ENCODE data around the gene RNU1-3. TPM values are rescaled to one million over a fixed set of nuclear protein-coding genes. Genes with fewer than 3 reads are reported as not detected.

The RNU1-3 gene
- total RNA-seq, 4 donors from 2014 or later, result under 0.01 TPM

DNA sequence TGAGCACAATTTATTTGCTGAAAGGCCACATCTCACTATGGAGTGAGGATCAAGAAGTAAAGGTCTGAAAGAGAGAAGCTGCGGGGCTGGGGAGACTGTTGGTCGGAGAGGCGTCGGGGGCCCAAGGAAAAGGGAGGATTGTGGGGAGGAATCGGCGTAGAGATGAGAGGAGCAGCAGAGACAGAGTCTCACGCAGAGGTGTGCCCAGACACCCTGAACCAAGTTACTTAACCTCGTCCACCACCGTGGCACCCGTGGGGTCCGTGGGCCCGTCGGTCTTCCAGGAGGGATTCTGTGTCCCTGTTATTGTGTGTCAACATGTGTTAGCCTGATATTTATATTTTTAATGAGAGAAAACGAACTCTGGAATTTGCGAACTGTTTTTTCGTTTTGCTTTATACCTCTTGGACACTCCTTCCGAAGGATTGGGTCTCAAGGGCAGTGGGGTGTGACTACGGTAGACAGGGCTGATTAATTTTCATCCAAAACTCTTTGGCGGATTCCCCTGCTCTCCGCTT, 49.6 kb downstream of the RNU1-3 start:
- TF ChIP-seq, protein P1, sequence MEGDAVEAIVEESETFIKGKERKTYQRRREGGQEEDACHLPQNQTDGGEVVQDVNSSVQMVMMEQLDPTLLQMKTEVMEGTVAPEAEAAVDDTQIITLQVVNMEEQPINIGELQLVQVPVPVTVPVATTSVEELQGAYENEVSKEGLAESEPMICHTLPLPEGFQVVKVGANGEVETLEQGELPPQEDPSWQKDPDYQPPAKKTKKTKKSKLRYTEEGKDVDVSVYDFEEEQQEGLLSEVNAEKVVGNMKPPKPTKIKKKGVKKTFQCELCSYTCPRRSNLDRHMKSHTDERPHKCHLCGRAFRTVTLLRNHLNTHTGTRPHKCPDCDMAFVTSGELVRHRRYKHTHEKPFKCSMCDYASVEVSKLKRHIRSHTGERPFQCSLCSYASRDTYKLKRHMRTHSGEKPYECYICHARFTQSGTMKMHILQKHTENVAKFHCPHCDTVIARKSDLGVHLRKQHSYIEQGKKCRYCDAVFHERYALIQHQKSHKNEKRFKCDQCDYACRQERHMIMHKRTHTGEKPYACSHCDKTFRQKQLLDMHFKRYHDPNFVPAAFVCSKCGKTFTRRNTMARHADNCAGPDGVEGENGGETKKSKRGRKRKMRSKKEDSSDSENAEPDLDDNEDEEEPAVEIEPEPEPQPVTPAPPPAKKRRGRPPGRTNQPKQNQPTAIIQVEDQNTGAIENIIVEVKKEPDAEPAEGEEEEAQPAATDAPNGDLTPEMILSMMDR (IDR thresholded peaks at IDR 0.05), result peak in 1 of 6 experiments; percentile 3
- no peak for TF ChIP-seq POLR2A (IDR thresholded peaks at IDR 0.05)
- no peak for DNase-seq
- peaks cover 7 to 31% (median 14%) of the 10 kb centered on the region in 3 donors for H3K4me1 ChIP-seq
- peaks cover 0 to 7% (median 0%) of the 10 kb centered on the region in 4 donors for H3K27me3 ChIP-seq
- H3K27ac ChIP-seq, result no peak overlapping the region
- 85% methylated on average over 20 of the region's 20 CpGs for WGBS, 2 donors
- no peaks in the 10 kb centered on the region for H3K9me3 ChIP-seq
- no peak overlapping the region for H3K4me3 ChIP-seq
- H3K36me3 ChIP-seq, result peaks cover 0 to 39% (median 0%) of the 10 kb centered on the region in 3 donors
- intact Hi-C loops (cut with DNase I), result no loop called here

Small RNAs within 50 kb of the gene (small RNA-seq; reads per million reads assigned to genes)
- gene RNU1-3, result 0 reads per million in 4 donors

Other genes starting within 250 kb of the RNU1-3 start
- not detected for gene SPATA21, start 229.5 kb downstream of the RNU1-3 start, total RNA-seq
- 10 to 100 TPM; 38.5 to 48.4 (median 47.2) TPM for gene NECAP2, start 226.2 kb downstream of the RNU1-3 start, total RNA-seq
- gene RNU1-1, start 152.7 kb downstream of the RNU1-3 start, total RNA-seq, result under 1 TPM; under 0.01 TPM
- 10 to 100 TPM in 3 of 4 donors, 1 to 10 TPM in 1; 10.0 to 23.5 (median 10.7) TPM for gene NBPF1, start 53.4 kb downstream of the RNU1-3 start, total RNA-seq
- under 1 TPM; under 0.01 TPM for gene RNU1-4, start 73.6 kb upstream of the RNU1-3 start, total RNA-seq
- under 1 TPM; under 0.01 TPM for gene RNU1-2, start 229.0 kb upstream of the RNU1-3 start, total RNA-seq

All from esophagus squamous epithelium (tissue), 5 donors.